ENCODE data around the gene TUT1.
"Not testable (repeated sequence)": the region's sequence is repeated elsewhere in the genome, so short reads cannot be mapped to it uniquely, and the experiment has no call there.

The TUT1 gene

DNA sequence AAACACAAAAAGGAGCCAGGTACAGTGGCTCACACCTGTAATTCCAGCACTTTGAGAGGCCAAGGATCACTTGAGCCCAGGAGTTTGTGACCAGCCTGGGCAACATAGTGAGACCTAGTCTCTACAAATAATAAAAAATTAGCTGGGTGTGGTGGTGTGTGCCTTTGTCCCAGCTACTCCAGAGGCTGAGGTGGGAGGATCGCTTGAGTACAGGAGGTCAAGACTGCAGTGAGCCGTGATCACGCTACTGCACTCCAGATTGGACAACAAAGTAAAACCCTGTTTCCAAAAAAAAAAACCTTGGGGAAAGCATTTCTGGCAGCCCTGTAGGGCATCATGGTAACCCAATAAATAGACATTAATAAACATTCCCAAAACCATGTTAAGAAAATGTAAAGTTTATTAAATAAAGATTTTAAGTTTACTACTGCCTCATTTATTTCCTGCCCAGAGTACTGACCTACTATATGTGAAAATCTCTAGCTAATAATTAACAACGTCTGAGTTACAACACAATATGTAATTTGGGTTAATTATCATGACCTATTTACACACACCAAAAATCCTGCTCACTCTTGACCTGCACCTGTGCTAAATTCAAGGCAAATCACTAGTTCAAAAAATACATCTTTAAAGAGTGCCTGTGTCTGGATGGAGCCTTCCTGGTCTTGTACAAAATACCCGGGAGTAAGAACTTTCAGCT lies 26.1 kb downstream of the TUT1 start:
- Histone ChIP-seq H3K27me3 (ENCODE audit: control insufficient read depth, insufficient read depth, low read length) (no peaks in the 10 kb centered on the region), H3K9me3 (ENCODE audit: control insufficient read depth, insufficient read depth, low read depth, low read length) (no peaks in the 10 kb centered on the region), H3K27ac (ENCODE audit: low read depth, low read length) (no peak overlapping the region), H3K4me1 (ENCODE audit: control insufficient read depth, insufficient read depth, low read length) (peaks cover 29% of the 10 kb centered on the region), H3K4me3 (ENCODE audit: low read depth, low read length) (no peak overlapping the region), H3K9ac (ENCODE audit: low read length) (no peak overlapping the region), H3K36me3 (ENCODE audit: control insufficient read depth, insufficient read depth, low read length) (peaks cover 82% of the 10 kb centered on the region)

DNA sequence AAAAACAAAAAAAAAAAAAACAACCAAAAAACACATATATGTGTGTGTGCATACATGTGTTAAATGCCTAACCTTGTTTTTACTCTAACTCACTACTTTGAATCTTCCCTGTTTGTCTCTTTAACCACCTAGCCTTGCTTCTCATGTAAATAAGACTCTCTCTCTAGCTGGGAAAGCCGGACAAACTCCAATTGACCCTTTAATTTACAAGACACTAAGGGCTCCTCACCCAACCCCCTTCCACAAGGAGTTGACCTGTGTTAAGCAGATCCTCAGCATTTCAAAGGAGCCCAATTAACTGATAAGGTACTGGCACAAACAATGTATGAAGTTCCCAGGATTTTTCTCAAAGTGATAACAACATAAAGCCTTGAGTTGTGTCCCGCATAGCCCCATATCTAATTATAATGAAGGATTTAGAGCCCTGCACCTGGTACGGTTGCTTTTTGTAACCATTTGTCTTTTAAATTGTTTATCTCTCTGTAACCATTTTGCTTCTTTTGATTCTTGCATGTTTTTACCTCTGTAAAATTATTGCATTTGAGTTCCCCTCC lies 29.6 kb downstream of the TUT1 start:
- not testable (repeated sequence) for H3K9me3 ChIP-seq (ENCODE audit: control insufficient read depth, insufficient read depth, low read depth, low read length); H3K27me3 ChIP-seq (ENCODE audit: control insufficient read depth, insufficient read depth, low read length); H3K4me3 ChIP-seq (ENCODE audit: low read depth, low read length)
- Histone ChIP-seq H3K27ac (ENCODE audit: low read depth, low read length) (peak overlapping the region; percentile 55; the same call in 1 of the 2 replicates), H3K4me1 (ENCODE audit: control insufficient read depth, insufficient read depth, low read length) (peaks cover 53% of the 10 kb centered on the region), H3K9ac (ENCODE audit: low read length) (peak overlapping the region; percentile 33), H3K36me3 (ENCODE audit: control insufficient read depth, insufficient read depth, low read length) (peaks cover 78% of the 10 kb centered on the region)

DNA sequence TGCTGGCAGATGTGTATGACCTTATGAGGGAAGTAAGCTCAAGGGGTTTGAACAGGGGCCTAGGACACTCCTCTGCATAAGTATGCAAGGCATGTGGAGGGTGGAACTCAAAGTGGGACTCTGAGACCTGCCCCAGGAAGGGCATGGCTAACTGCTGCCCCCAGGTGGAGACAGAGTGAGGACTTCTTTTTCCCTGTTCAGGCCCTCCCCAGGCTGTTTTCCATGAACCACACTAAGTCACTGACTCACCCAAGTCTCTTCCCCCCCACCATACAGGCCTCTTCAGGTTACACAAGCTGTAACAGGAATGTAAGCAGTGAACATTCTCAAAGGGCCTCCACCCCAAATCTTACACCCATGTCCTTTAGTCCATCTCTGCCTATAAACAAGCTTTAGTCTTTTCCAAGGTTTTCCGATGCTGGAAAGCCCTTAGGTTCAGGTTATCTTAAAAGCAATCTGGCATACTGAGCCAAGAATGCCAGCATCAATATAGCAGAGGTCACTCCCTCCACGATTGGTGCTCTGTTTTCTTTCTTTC lies 30.7 kb downstream of the TUT1 start:
- Histone ChIP-seq H3K27ac (ENCODE audit: low read depth, low read length) (no peak overlapping the region; the same call in 1 of the 2 replicates), H3K9ac (ENCODE audit: low read length) (peak overlapping the region; percentile 33), H3K36me3 (ENCODE audit: control insufficient read depth, insufficient read depth, low read length) (peaks cover 67% of the 10 kb centered on the region), H3K9me3 (ENCODE audit: control insufficient read depth, insufficient read depth, low read depth, low read length) (no peaks in the 10 kb centered on the region), H3K4me1 (ENCODE audit: control insufficient read depth, insufficient read depth, low read length) (peaks cover 64% of the 10 kb centered on the region), H3K4me3 (ENCODE audit: low read depth, low read length) (no peak overlapping the region), H3K27me3 (ENCODE audit: control insufficient read depth, insufficient read depth, low read length) (no peaks in the 10 kb centered on the region)

DNA sequence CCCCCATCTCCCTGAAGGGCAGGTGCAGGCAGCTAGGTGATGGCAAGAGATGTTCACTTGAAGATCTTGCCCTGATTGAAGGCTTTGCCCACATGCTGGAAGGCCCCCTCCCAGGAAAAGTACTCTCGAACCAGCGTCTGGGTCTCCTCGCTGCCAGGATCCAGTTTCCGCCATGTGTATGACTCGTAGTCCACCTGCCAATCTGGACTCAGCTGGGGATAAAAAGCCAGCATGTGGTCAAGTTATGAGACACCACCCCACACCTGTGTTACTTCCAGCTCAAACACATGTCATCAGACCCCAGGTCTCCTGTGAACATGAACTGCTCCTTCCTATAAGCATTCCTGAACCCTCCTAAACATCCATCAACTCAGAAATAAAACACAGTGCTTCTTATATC lies 31.7 kb downstream of the TUT1 start:
- H3K9me3 ChIP-seq (ENCODE audit: control insufficient read depth, insufficient read depth, low read depth, low read length); H3K27me3 ChIP-seq (ENCODE audit: control insufficient read depth, insufficient read depth, low read length); H3K27ac ChIP-seq (ENCODE audit: low read depth, low read length); H3K4me3 ChIP-seq (ENCODE audit: low read depth, low read length): not testable (repeated sequence)
- H3K9ac ChIP-seq (ENCODE audit: low read length) = peak overlapping the region; percentile 35
- H3K4me1 ChIP-seq (ENCODE audit: control insufficient read depth, insufficient read depth, low read length) = peaks cover 71% of the 10 kb centered on the region
- H3K36me3 ChIP-seq (ENCODE audit: control insufficient read depth, insufficient read depth, low read length) = peaks cover 57% of the 10 kb centered on the region

DNA sequence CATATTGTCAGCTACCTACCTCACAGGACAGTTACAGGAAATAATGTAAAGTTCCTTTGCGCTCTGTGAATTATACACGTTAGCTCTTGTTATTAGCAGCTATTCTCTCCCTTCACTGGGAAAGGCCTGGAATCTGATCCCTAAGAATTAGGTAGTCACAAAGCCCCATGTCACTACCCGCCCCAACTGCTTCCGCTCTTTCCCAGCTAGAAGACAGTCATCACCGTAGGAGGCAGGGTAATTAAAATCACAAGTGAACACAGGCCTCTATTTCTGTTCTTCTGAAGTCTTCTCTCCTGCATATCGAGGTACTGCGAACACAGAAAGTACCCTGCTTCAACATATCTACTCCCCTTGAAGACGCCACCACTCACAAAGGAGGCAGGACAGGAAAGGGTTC lies 32.1 kb downstream of the TUT1 start:
- Histone ChIP-seq H3K27ac (ENCODE audit: low read depth, low read length) (no peak overlapping the region), H3K4me3 (ENCODE audit: low read depth, low read length) (no peak overlapping the region), H3K36me3 (ENCODE audit: control insufficient read depth, insufficient read depth, low read length) (peaks cover 54% of the 10 kb centered on the region), H3K9me3 (ENCODE audit: control insufficient read depth, insufficient read depth, low read depth, low read length) (no peaks in the 10 kb centered on the region), H3K27me3 (ENCODE audit: control insufficient read depth, insufficient read depth, low read length) (no peaks in the 10 kb centered on the region), H3K9ac (ENCODE audit: low read length) (no peak overlapping the region), H3K4me1 (ENCODE audit: control insufficient read depth, insufficient read depth, low read length) (peaks cover 75% of the 10 kb centered on the region)

DNA sequence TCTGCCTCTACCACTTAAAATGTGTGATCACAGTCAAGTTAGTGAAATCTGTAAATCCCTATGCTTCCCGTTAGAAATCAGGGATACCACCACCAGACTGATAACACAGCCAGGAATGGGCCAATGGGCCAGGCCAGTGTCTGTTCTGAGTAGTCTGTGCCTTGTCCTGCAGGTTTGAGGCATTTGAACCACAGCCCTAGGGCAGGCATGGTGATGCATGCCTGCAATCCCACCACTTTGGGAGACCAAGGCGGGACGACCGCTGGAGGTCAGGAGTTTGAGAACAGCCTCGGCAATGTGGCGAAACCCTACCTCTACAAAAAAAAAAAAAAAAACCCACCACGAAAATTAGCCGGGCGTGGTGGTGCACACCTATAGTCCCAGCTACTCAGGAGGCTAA lies 32.7 kb downstream of the TUT1 start:
- Histone ChIP-seq H3K4me3 (ENCODE audit: low read depth, low read length) (no peak overlapping the region), H3K4me1 (ENCODE audit: control insufficient read depth, insufficient read depth, low read length) (peaks cover 78% of the 10 kb centered on the region), H3K9ac (ENCODE audit: low read length) (no peak overlapping the region), H3K27me3 (ENCODE audit: control insufficient read depth, insufficient read depth, low read length) (no peaks in the 10 kb centered on the region), H3K9me3 (ENCODE audit: control insufficient read depth, insufficient read depth, low read depth, low read length) (no peaks in the 10 kb centered on the region), H3K36me3 (ENCODE audit: control insufficient read depth, insufficient read depth, low read length) (peaks cover 51% of the 10 kb centered on the region), H3K27ac (ENCODE audit: low read depth, low read length) (no peak overlapping the region)

DNA sequence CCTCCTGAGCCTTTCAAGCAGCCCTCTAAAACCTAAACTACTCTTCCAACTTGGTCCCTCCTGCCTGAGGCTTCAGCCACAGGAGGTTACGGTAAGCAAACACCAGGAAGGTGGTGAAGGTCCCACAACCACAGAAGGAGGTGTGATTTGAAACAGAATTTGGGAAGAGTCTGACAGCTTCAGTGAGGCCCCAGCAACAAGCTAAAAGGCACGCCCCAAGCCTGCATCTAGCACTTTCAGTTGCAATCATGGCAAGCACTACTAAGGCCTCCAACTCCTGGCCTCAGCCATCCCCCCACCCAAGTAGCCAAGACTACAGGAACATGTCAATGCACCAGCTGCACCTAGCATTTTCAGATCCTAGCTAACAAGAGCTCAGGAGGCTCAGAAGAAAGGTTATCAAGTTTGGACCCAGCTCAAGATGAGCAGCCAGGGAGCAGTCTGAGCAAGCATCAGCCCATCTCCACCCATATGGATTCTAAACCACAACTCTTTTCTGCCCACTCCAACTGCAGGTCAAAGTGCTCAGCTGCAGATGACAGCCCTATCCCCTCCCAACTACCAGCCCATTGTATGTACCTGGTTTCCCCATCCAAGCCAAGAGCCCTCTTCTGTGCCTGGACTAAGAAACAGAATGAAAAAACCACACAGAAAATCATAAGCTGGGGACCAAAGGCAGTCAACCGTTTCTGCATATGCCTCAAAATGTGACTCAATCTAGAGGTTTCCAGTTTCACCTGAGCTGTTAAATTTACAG lies 34.3 kb downstream of the TUT1 start:
- H3K9me3 ChIP-seq (ENCODE audit: control insufficient read depth, insufficient read depth, low read depth, low read length) = no peaks in the 10 kb centered on the region
- peak overlapping the region; percentile 56; the same call in 1 of the 2 replicates for H3K27ac ChIP-seq (ENCODE audit: low read depth, low read length)
- H3K9ac ChIP-seq (ENCODE audit: low read length) = peak overlapping the region; percentile 65
- H3K4me1 ChIP-seq (ENCODE audit: control insufficient read depth, insufficient read depth, low read length) = peaks cover 82% of the 10 kb centered on the region
- no peak overlapping the region for H3K4me3 ChIP-seq (ENCODE audit: low read depth, low read length)
- no peaks in the 10 kb centered on the region for H3K27me3 ChIP-seq (ENCODE audit: control insufficient read depth, insufficient read depth, low read length)
- peaks cover 35% of the 10 kb centered on the region for H3K36me3 ChIP-seq (ENCODE audit: control insufficient read depth, insufficient read depth, low read length)

DNA sequence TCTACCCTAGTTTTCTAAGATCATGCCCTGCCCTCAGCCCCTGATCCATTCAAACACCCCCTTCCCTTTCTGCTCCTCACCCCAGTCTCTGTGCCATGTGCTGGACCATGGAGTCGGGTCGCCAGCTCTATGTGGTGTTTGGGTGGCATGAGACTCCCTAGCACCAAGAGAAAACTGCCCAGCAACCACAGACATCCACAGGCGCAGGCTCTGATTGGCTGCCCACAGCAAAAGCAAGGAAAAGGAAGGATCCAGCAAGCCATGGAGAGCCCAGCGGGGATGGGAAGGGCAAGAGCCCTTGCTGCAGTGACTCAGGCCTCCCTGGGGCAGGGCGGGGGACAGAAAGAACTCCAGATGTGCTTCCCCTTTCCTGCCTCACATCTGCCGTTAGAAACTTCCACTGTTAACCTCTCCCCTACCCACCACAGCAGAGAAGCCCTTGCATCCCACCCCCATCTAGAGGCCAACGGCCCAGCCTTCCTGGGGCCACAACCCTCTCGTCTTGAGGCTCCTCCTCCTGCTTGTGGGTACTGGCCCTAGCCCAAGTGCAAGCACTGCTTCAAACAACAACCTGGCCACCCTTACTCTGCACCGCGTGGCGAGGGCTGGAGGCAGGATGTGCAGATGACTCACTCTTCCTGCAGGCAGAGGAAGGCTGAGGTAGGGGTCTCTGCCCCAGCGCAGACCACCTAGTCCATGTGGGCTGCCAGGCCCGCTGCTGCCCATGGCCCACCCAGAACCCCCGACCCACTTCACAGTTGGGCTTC lies 35.0 kb downstream of the TUT1 start:
- H3K27me3 ChIP-seq (ENCODE audit: control insufficient read depth, insufficient read depth, low read length) = no peaks in the 10 kb centered on the region
- peaks cover 32% of the 10 kb centered on the region for H3K36me3 ChIP-seq (ENCODE audit: control insufficient read depth, insufficient read depth, low read length)
- peak overlapping the region; percentile 56; the same call in 1 of the 2 replicates for H3K27ac ChIP-seq (ENCODE audit: low read depth, low read length)
- H3K9ac ChIP-seq (ENCODE audit: low read length) = peak overlapping the region; percentile 65
- no peaks in the 10 kb centered on the region for H3K9me3 ChIP-seq (ENCODE audit: control insufficient read depth, insufficient read depth, low read depth, low read length)
- H3K4me3 ChIP-seq (ENCODE audit: low read depth, low read length) = peak overlapping the region; percentile 17; the same call in 1 of the 2 replicates
- H3K4me1 ChIP-seq (ENCODE audit: control insufficient read depth, insufficient read depth, low read length) = peaks cover 83% of the 10 kb centered on the region

DNA sequence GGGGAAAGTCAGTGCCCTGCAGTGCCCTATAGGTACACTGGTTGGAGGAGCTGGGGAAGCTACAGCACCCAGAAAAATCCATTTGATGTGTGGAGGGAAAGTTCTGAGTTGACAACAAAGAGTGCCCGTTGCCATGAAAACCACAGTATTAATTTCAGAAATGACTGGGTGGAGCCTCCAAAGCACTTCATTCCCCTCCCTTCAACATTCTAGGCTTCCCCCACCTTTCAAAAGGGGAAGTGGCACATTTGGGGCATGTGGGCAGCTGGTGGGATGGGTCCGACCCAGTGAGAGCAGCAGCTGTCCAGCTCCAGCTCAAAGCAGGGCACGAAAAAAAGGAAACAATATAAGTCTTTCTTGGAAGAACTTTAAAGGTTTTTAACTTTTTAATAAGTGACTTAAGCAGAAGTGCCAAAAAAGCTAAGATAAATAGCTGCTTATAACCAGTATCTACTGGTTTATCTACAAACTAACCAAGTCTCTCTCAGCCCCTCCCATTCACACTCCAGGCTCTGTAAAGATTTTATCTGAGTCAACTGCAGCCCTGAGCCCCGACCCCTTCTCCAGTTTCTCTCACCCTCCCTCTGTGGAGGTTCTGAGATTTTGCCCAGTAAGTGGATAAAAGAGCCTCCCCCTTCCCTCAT lies 35.7 kb downstream of the TUT1 start:
- H3K9ac ChIP-seq (ENCODE audit: low read length) = peak overlapping the region; percentile 65
- peaks cover 76% of the 10 kb centered on the region for H3K4me1 ChIP-seq (ENCODE audit: control insufficient read depth, insufficient read depth, low read length)
- peak overlapping the region; percentile 56; the same call in 1 of the 2 replicates for H3K27ac ChIP-seq (ENCODE audit: low read depth, low read length)
- H3K36me3 ChIP-seq (ENCODE audit: control insufficient read depth, insufficient read depth, low read length) = peaks cover 32% of the 10 kb centered on the region
- H3K27me3 ChIP-seq (ENCODE audit: control insufficient read depth, insufficient read depth, low read length) = no peaks in the 10 kb centered on the region
- no peaks in the 10 kb centered on the region for H3K9me3 ChIP-seq (ENCODE audit: control insufficient read depth, insufficient read depth, low read depth, low read length)
- H3K4me3 ChIP-seq (ENCODE audit: low read depth, low read length) = peak overlapping the region; percentile 17; the same call in 1 of the 2 replicates
